ENCODE results near the gene SIX5.

GRCh38 chr19:45778010-45778661 is 9.1 kb upstream of the SIX5 start:
- TF ChIP-seq CTCF (conservative IDR thresholded peaks at IDR 0.05; ENCODE audit: low read depth, low read length) (no peak), EZH2 (IDR thresholded peaks at IDR 0.05; ENCODE audit: borderline replicate concordance, low read depth, low read length, poor library complexity, severe bottlenecking) (no peak)

Measured in A673 (cell line).